OCI-LY7 (cell line): ENCODE data around the gene GRAMD2B. TPM values are rescaled to one million over a fixed set of nuclear protein-coding genes. Genes with fewer than 3 reads are reported as not detected.

Experiments
- BruUV-seq: library from RNA; stranded (reverse); fragments of 400-500 nt; replicated peaks from 2 replicates; lab custom pipeline; 2021; lab: Mats Ljungman, UMichigan
- CTCF ChIA-PET: fragments of 300-600 bp; sonication (Branson Sonifier 250); formaldehyde crosslinking; loops from one replicate; lab custom pipeline; 2022; ENCODE audit warnings: antibody characterized with exemption; ENCODE audit not compliant: unreplicated experiment; lab: Charles Lee
- POLR2A ChIA-PET: fragments of 300-600 bp; sonication (Branson Sonifier 250); formaldehyde crosslinking; loops from one replicate; lab custom pipeline; 2022; ENCODE audit warnings: antibody characterized with exemption; lab: Charles Lee
- DNase-seq: peaks from one replicate; pipeline ENCODE4 v3.0.0-alpha.2; 2015; ENCODE audit warnings: low spot score
- H2AFZ ChIP-seq: fragments of 200-600 bp; sonication (generic), shearing (Covaris generic); 2 replicates; pipeline ENCODE4 v1.6.1; 2014; ENCODE audit warnings: mild to moderate bottlenecking, antibody characterized with exemption, low read length, moderate library complexity
- H3K27ac ChIP-seq: fragments of 200-600 bp; sonication (generic); 2 replicates; pipeline ENCODE4 v1.5.1; 2014; ENCODE audit warnings: mixed run types, low read depth, mild to moderate bottlenecking, moderate library complexity, low read length, inconsistent platforms; ENCODE audit not compliant: poor library complexity, severe bottlenecking
- H3K36me3 ChIP-seq: fragments of 200-600 bp; sonication (generic); 2 replicates; pipeline ENCODE4 v1.6.1; 2014; ENCODE audit warnings: mild to moderate bottlenecking, antibody characterized with exemption, low read length, moderate library complexity, mixed read lengths; ENCODE audit not compliant: insufficient read depth
- H3K4me1 ChIP-seq: fragments of 200-600 bp; sonication (generic); 2 replicates; pipeline ENCODE4 v1.5.1; 2014; ENCODE audit warnings: mild to moderate bottlenecking, low read length; ENCODE audit not compliant: insufficient read depth, poor library complexity, severe bottlenecking
- H3K4me2 ChIP-seq: fragments of 200-600 bp; sonication (generic); 2 replicates; pipeline ENCODE4 v1.6.1; 2014; ENCODE audit warnings: mild to moderate bottlenecking, low read length
- H3K4me3 ChIP-seq: fragments of 200-600 bp; sonication (generic); 2 replicates; pipeline ENCODE4 v1.5.1; 2014; ENCODE audit warnings: mild to moderate bottlenecking, low read depth, low read length; ENCODE audit not compliant: poor library complexity, severe bottlenecking
- H3K79me2 ChIP-seq: fragments of 200-600 bp; sonication (generic); 2 replicates; pipeline ENCODE4 v1.6.1; 2016; ENCODE audit warnings: low read depth, mild to moderate bottlenecking, low read length, moderate library complexity, mixed read lengths; ENCODE audit not compliant: insufficient read depth
- H3K9me2 ChIP-seq: fragments of 200-600 bp; sonication (generic); 2 replicates; pipeline ENCODE4 v1.6.1; 2016; ENCODE audit warnings: mild to moderate bottlenecking, low read length, mixed read lengths; ENCODE audit not compliant: insufficient read depth
- H3K9me3 ChIP-seq: fragments of 200-600 bp; sonication (generic); 2 replicates; pipeline ENCODE4 v1.6.1; 2014; ENCODE audit warnings: mild to moderate bottlenecking, mixed run types, low read length, mixed read lengths
- H4K20me1 ChIP-seq: fragments of 200-600 bp; sonication (generic); 2 replicates; pipeline ENCODE4 v1.6.1; 2014; ENCODE audit warnings: mild to moderate bottlenecking, antibody characterized with exemption, low read length, moderate library complexity, mixed read lengths; ENCODE audit not compliant: insufficient read depth
- CTCF ChIP-seq: fragments of 200-600 bp; sonication (generic); conservative IDR thresholded peaks from 2 replicates; pipeline ENCODE4 v1.5.1; 2014; ENCODE audit warnings: mild to moderate bottlenecking, antibody characterized with exemption, low read length, moderate library complexity, mixed read lengths
- EZH2phosphoT487 ChIP-seq: fragments of 200-600 bp; sonication (generic); IDR thresholded peaks from 2 replicates; pipeline ENCODE4 v1.6.1; 2018; ENCODE audit warnings: low read depth, borderline replicate concordance, mild to moderate bottlenecking, mixed run types, antibody characterized with exemption, low read length, moderate library complexity, mixed read lengths
- intact Hi-C: fragments of 100-400 bp; cut with micrococcal nuclease; formaldehyde crosslinking; loops from one replicate; pipeline ENCODE4 v1.10.0; 2022; ENCODE audit not compliant: unreplicated experiment
- total RNA-seq, 2 experiments: library from RNA; depleted of rRNA in 1 of 2; stranded (reverse); fragments of >200 nt in 1 of 2; shearing (Covaris generic) in 1 of 2; gene quantifications; 2 replicates each; pipeline ENCODE4 v1.2.3, GENCODE V29; 2014 to 2022

Gene GRAMD2B
- total RNA-seq, 2 experiments from 2014 or later: not detected

GRCh38 chr5:126534553-126534952 lies 111.3 kb downstream of the GRAMD2B start:
- Histone ChIP-seq H3K4me1 (no peaks in the 10 kb centered on the region), H3K79me2 (no peaks in the 10 kb centered on the region), H3K9me3 (no peaks in the 10 kb centered on the region), H3K36me3 (no peaks in the 10 kb centered on the region), H3K4me3 (no peak overlapping the region), H2AFZ (no peak overlapping the region), H3K4me2 (no peak overlapping the region), H3K9me2 (no peaks in the 10 kb centered on the region), H4K20me1 (no peaks in the 10 kb centered on the region), H3K27ac (no peak overlapping the region)
- ChIA-PET CTCF (no interaction called here), POLR2A (interaction anchor here (0.5 to 1.4 kb wide), 3 partner anchors 14 to 1228 kb away, joined by 3 to 4 read pairs (median 3); no protein-coding TSS in a partner anchor)
- no TSS peak for BruUV-seq
- DNase-seq: no peak
- intact Hi-C loops: no loop called here
- TF ChIP-seq CTCF: no peak
- TF ChIP-seq EZH2phosphoT487: no peak

- no peaks in the 10 kb centered on the region for H3K9me2 ChIP-seq
- H3K9me3 ChIP-seq: no peaks in the 10 kb centered on the region
- ChIA-PET POLR2A (interaction anchor here (0.6 to 0.7 kb wide), 2 partner anchors 195 to 1393 kb away, joined by 3 to 4 read pairs; no protein-coding TSS in a partner anchor), CTCF (no interaction called here)
- no peak overlapping the region for H3K27ac ChIP-seq
- H4K20me1 ChIP-seq: no peaks in the 10 kb centered on the region
- H3K79me2 ChIP-seq: no peaks in the 10 kb centered on the region
- no TSS peak for BruUV-seq
- H3K4me2 ChIP-seq: no peak overlapping the region
- H3K4me3 ChIP-seq: no peak overlapping the region
- no peaks in the 10 kb centered on the region for H3K36me3 ChIP-seq
- TF ChIP-seq CTCF (no peak), EZH2phosphoT487 (no peak)
- H2AFZ ChIP-seq: no peak overlapping the region
- no peak for DNase-seq
- intact Hi-C loops: loop anchor here (5.0 kb wide), 1 partner anchor 34 kb away; no protein-coding TSS in a partner anchor
- no peaks in the 10 kb centered on the region for H3K4me1 ChIP-seq
These were observed 112.8 kb downstream of the GRAMD2B start for GRCh38 chr5:126535856-126536545.

GRCh38 chr5:126536874-126537273 lies 113.7 kb downstream of the GRAMD2B start:
- no peaks in the 10 kb centered on the region for H4K20me1 ChIP-seq
- DNase-seq: no peak
- H3K36me3 ChIP-seq: no peaks in the 10 kb centered on the region
- H3K4me2 ChIP-seq: no peak overlapping the region
- H3K9me3 ChIP-seq: no peaks in the 10 kb centered on the region
- no peak overlapping the region for H3K4me3 ChIP-seq
- BruUV-seq: no TSS peak
- no peak overlapping the region for H3K27ac ChIP-seq
- no peaks in the 10 kb centered on the region for H3K4me1 ChIP-seq
- intact Hi-C loops: loop anchor here (5.0 kb wide), 1 partner anchor 35 kb away; no protein-coding TSS in a partner anchor
- TF ChIP-seq EZH2phosphoT487 (no peak), CTCF (no peak)
- H2AFZ ChIP-seq: no peak overlapping the region
- no peaks in the 10 kb centered on the region for H3K9me2 ChIP-seq
- CTCF ChIA-PET: no interaction called here
- H3K79me2 ChIP-seq: no peaks in the 10 kb centered on the region
- POLR2A ChIA-PET: no interaction called here
